Trophoblast cell (in vitro differentiated cells and primary cell): ENCODE data around the gene TSPAN5.
"Not testable (repeated sequence)": the region's sequence is repeated elsewhere in the genome, so short reads cannot be mapped to it uniquely, and the experiment has no call there.

Experiments used
- DNase-seq, 2 donors: peaks; one replicate each; pipeline ENCODE4 v3.0.0-alpha.2; 2016
- H2AFZ ChIP-seq: 2 replicates; pipeline ENCODE4 v1.6.1; 2013; ENCODE audit warnings: low read length, moderate library complexity, mild to moderate bottlenecking; ENCODE audit not compliant: insufficient read depth, poor library complexity
- H2AK5ac ChIP-seq: 2 replicates; pipeline ENCODE4 v1.6.1; 2013; ENCODE audit warnings: mild to moderate bottlenecking, low read length
- H2BK120ac ChIP-seq: 2 replicates; pipeline ENCODE4 v1.6.1; 2013; ENCODE audit warnings: low read length, mild to moderate bottlenecking, moderate library complexity; ENCODE audit not compliant: insufficient read depth, poor library complexity
- H2BK12ac ChIP-seq: 2 replicates; pipeline ENCODE4 v1.6.1; 2013; ENCODE audit warnings: mild to moderate bottlenecking, low read length, moderate library complexity
- H2BK5ac ChIP-seq: 2 replicates; pipeline ENCODE4 v1.6.1; 2013; ENCODE audit warnings: low read length, low read depth, moderate library complexity, mild to moderate bottlenecking; ENCODE audit not compliant: poor library complexity
- H3K14ac ChIP-seq: 2 replicates; pipeline ENCODE4 v1.6.1; 2013; ENCODE audit warnings: mild to moderate bottlenecking, low read length
- H3K18ac ChIP-seq: 2 replicates; pipeline ENCODE4 v1.6.1; 2013; ENCODE audit warnings: mild to moderate bottlenecking, low read length
- H3K23ac ChIP-seq: 2 replicates; pipeline ENCODE4 v1.6.1; 2013; ENCODE audit warnings: low read length
- H3K27ac ChIP-seq: 2 replicates; pipeline ENCODE4 v1.5.1; 2013; ENCODE audit warnings: low read depth, mild to moderate bottlenecking, inconsistent platforms, low read length, moderate library complexity
- H3K27me3 ChIP-seq: 2 replicates; pipeline ENCODE4 v1.6.1; 2013; ENCODE audit warnings: inconsistent platforms, mild to moderate bottlenecking, low read length, moderate library complexity; ENCODE audit not compliant: insufficient read depth
- H3K36me3 ChIP-seq, 2 experiments: 1 replicate in 1 of 2; 2 replicates in 1 of 2; pipeline ENCODE4 v1.6.1; 2013; ENCODE audit warnings: low read length in 2 of 2, mild to moderate bottlenecking in 2 of 2, moderate library complexity in 1 of 2; ENCODE audit not compliant: insufficient read depth in 2 of 2, control insufficient read depth in 1 of 2
- H3K4ac ChIP-seq: 2 replicates; pipeline ENCODE4 v1.6.1; 2013; ENCODE audit warnings: low read depth, mild to moderate bottlenecking, low read length, moderate library complexity
- H3K4me1 ChIP-seq, 2 experiments: 1 replicate in 1 of 2; 2 replicates in 1 of 2; pipeline ENCODE4 v1.6.1; 2013; ENCODE audit warnings: low read length in 2 of 2, mild to moderate bottlenecking in 2 of 2, moderate library complexity in 1 of 2; ENCODE audit not compliant: insufficient read depth in 2 of 2, control insufficient read depth in 1 of 2
- H3K4me2 ChIP-seq: 2 replicates; pipeline ENCODE4 v1.6.1; 2013; ENCODE audit warnings: inconsistent platforms, mild to moderate bottlenecking, low read length, moderate library complexity
- H3K4me3 ChIP-seq: 2 replicates; pipeline ENCODE4 v1.5.1; 2013; ENCODE audit warnings: mild to moderate bottlenecking, low read depth, low read length, inconsistent platforms
- H3K79me1 ChIP-seq: one replicate; pipeline ENCODE4 v1.6.1; 2013; ENCODE audit warnings: low read length
- H3K79me2 ChIP-seq: 2 replicates; pipeline ENCODE4 v1.6.1; 2013; ENCODE audit warnings: low read length, mild to moderate bottlenecking; ENCODE audit not compliant: control insufficient read depth, insufficient read depth, poor library complexity
- H3K9ac ChIP-seq: 2 replicates; pipeline ENCODE4 v1.6.1; 2013; ENCODE audit warnings: mild to moderate bottlenecking, low read length
- H3K9me3 ChIP-seq: 2 replicates; pipeline ENCODE4 v1.6.1; 2013; ENCODE audit warnings: low read depth, mild to moderate bottlenecking, control low read depth, inconsistent platforms, low read length; ENCODE audit not compliant: insufficient read depth
- H4K12ac ChIP-seq: 2 replicates; pipeline ENCODE4 v1.6.1; 2013; ENCODE audit warnings: low read depth, mild to moderate bottlenecking, low read length, moderate library complexity
- H4K8ac ChIP-seq: 2 replicates; pipeline ENCODE4 v1.6.1; 2013; ENCODE audit warnings: low read depth, mild to moderate bottlenecking, low read length, moderate library complexity
- H4K91ac ChIP-seq: one replicate; pipeline ENCODE4 v1.6.1; 2013; ENCODE audit warnings: low read depth, mild to moderate bottlenecking, low read length, moderate library complexity
- WGBS: extraction: QIAGEN DNeasy Blood & Tissue Kit; methylation state at CpG from one replicate; pipeline ENCODE4 v1.1.7; 2013; ENCODE audit warnings: missing lambda C conversion rate; ENCODE audit not compliant: insufficient read length, insufficient coverage; ENCODE audit errors: extremely low coverage; 5-methylcytosine and 5-hydroxymethylcytosine counted together

Gene TSPAN5

GRCh38 chr4:98466868-98467599 lies 191.4 kb downstream of the TSPAN5 start:
- no peak for DNase-seq
- Histone ChIP-seq H3K4me2 (no peak overlapping the region), H3K4me3 (no peak overlapping the region), H3K4ac (no peak overlapping the region), H3K27ac (no peak overlapping the region), H2AFZ (no peak overlapping the region), H4K12ac (no peak overlapping the region), H3K9me3 (no peaks in the 10 kb centered on the region), H2BK12ac (peak overlapping the region; percentile 27), H3K18ac (no peak overlapping the region), H3K79me2 (no peaks in the 10 kb centered on the region), H3K14ac (no peak overlapping the region), H3K4me1 (no peaks in the 10 kb centered on the region), H4K91ac (no peak overlapping the region), H3K9ac (no peak overlapping the region), H3K36me3 (no peaks in the 10 kb centered on the region), H3K27me3 (no peaks in the 10 kb centered on the region), H3K23ac (no peak overlapping the region), H2BK120ac (no peak overlapping the region), H4K8ac (no peak overlapping the region), H3K79me1 (no peaks in the 10 kb centered on the region), H2AK5ac (peak overlapping the region; percentile 28), H2BK5ac (no peak overlapping the region)
- no CpG with 5 or more reads among the region's 8 CpGs for WGBS

GRCh38 chr4:98462487-98462886 lies 195.9 kb downstream of the TSPAN5 start:
- Histone ChIP-seq H3K79me2 (no peaks in the 10 kb centered on the region), H3K4me3 (no peak overlapping the region), H3K27ac (no peak overlapping the region), H2AFZ (no peak overlapping the region), H3K4me2 (no peak overlapping the region), H2AK5ac (no peak overlapping the region), H4K91ac (no peak overlapping the region), H3K4ac (no peak overlapping the region), H3K23ac (no peak overlapping the region), H3K36me3 (no peaks in the 10 kb centered on the region), H3K9ac (no peak overlapping the region), H3K18ac (no peak overlapping the region), H3K14ac (no peak overlapping the region), H2BK120ac (no peak overlapping the region), H2BK5ac (no peak overlapping the region), H3K4me1 (no peaks in the 10 kb centered on the region), H2BK12ac (no peak overlapping the region), H4K8ac (no peak overlapping the region), H3K9me3 (no peaks in the 10 kb centered on the region), H3K27me3 (no peaks in the 10 kb centered on the region), H4K12ac (no peak overlapping the region), H3K79me1 (no peaks in the 10 kb centered on the region)
- no peak for DNase-seq

GRCh38 chr4:98461121-98461865 lies 197.1 kb downstream of the TSPAN5 start:
- not testable (repeated sequence) for H2AFZ ChIP-seq, H2BK5ac ChIP-seq, H3K4ac ChIP-seq, H4K8ac ChIP-seq, H4K91ac ChIP-seq, H2AK5ac ChIP-seq, H3K27me3 ChIP-seq, H2BK120ac ChIP-seq, H3K23ac ChIP-seq, H2BK12ac ChIP-seq, H3K4me3 ChIP-seq, H3K36me3 ChIP-seq, H3K79me2 ChIP-seq, H3K79me1 ChIP-seq, H3K14ac ChIP-seq, H3K9me3 ChIP-seq, H3K9ac ChIP-seq, H3K18ac ChIP-seq, H4K12ac ChIP-seq, H3K4me2 ChIP-seq, DNase-seq, H3K27ac ChIP-seq, H3K4me1 ChIP-seq
- no CpG with 5 or more reads among the region's 2 CpGs for WGBS

- H3K18ac ChIP-seq, H3K9ac ChIP-seq, H3K79me2 ChIP-seq, H3K27me3 ChIP-seq, H3K4ac ChIP-seq, H4K8ac ChIP-seq, H2AK5ac ChIP-seq, H3K4me3 ChIP-seq, H2AFZ ChIP-seq, H4K12ac ChIP-seq, H2BK12ac ChIP-seq, H2BK120ac ChIP-seq, H3K9me3 ChIP-seq, H3K79me1 ChIP-seq, H4K91ac ChIP-seq, H3K27ac ChIP-seq, H3K4me1 ChIP-seq, H3K14ac ChIP-seq, H3K4me2 ChIP-seq, H2BK5ac ChIP-seq, H3K36me3 ChIP-seq, DNase-seq, H3K23ac ChIP-seq: not testable (repeated sequence)
- no CpG with 5 or more reads among the region's 9 CpGs for WGBS
Observed at GRCh38 chr4:98457422-98457821, 201.0 kb downstream of the TSPAN5 start.
